Skin epidermis (tissue), 12 donors: Measurements from ENCODE around the gene UNCX.
"Not testable (repeated sequence)": the region's sequence is repeated elsewhere in the genome, so short reads cannot be mapped to it uniquely, and the experiment has no call there.

ENCODE experiments used
- H3K27ac ChIP-seq, 21 experiments: fragments of 200-600 bp; sonication (generic) in 11 of 21; one replicate each; pipeline ENCODE4 v1.5.0; 2020; ENCODE audit warnings: mild to moderate bottlenecking in 3 of 21, inconsistent platforms in 2 of 21, moderate library complexity in 2 of 21
- H3K4me3 ChIP-seq, 7 experiments: fragments of 200-600 bp; sonication (generic) in 2 of 7; one replicate each; pipeline ENCODE4 v1.5.0; 2020; ENCODE audit warnings: inconsistent platforms in 2 of 7, mild to moderate bottlenecking in 2 of 7, moderate library complexity in 1 of 7

UNCX gene

GRCh38 chr7:1212025-1212424 is 20.6 kb upstream of the UNCX start:
- not testable (repeated sequence) for H3K4me3 ChIP-seq, H3K27ac ChIP-seq

- Histone ChIP-seq H3K4me3 (no peak overlapping the region), H3K27ac (no peak overlapping the region)
These were observed 18.2 kb upstream of the UNCX start for GRCh38 chr7:1214516-1214915.

- Histone ChIP-seq H3K4me3 (no peak overlapping the region), H3K27ac (no peak overlapping the region)
These were observed 14.0 kb upstream of the UNCX start for GRCh38 chr7:1218541-1219165.

GRCh38 chr7:1219498-1219897 is 13.2 kb upstream of the UNCX start:
- Histone ChIP-seq H3K27ac (no peak overlapping the region), H3K4me3 (no peak overlapping the region)

- H3K4me3 ChIP-seq, result no peak overlapping the region
- H3K27ac ChIP-seq, result no peak overlapping the region
These were observed 12.5 kb upstream of the UNCX start for GRCh38 chr7:1220000-1220726.

GRCh38 chr7:1220977-1221745 is 11.5 kb upstream of the UNCX start:
- Histone ChIP-seq H3K27ac (no peak overlapping the region), H3K4me3 (no peak overlapping the region)

- Histone ChIP-seq H3K4me3 (no peak overlapping the region), H3K27ac (no peak overlapping the region)
These were observed 9.3 kb upstream of the UNCX start for GRCh38 chr7:1223196-1223981.

- Histone ChIP-seq H3K27ac (no peak overlapping the region), H3K4me3 (no peak overlapping the region)
These were observed 8.5 kb upstream of the UNCX start for GRCh38 chr7:1224086-1224716.

- no peak overlapping the region for H3K4me3 ChIP-seq
- no peak overlapping the region for H3K27ac ChIP-seq
These were observed 7.6 kb upstream of the UNCX start for GRCh38 chr7:1225030-1225429.

GRCh38 chr7:1225441-1226185 is 7.1 kb upstream of the UNCX start:
- no peak overlapping the region for H3K4me3 ChIP-seq
- no peak overlapping the region for H3K27ac ChIP-seq

GRCh38 chr7:1226186-1226901 is 6.3 kb upstream of the UNCX start:
- no peak overlapping the region for H3K27ac ChIP-seq
- no peak overlapping the region for H3K4me3 ChIP-seq

- Histone ChIP-seq H3K4me3 (no peak overlapping the region), H3K27ac (no peak overlapping the region)
These were observed 5.4 kb upstream of the UNCX start for GRCh38 chr7:1227071-1227804.

GRCh38 chr7:1227814-1228544 is 4.7 kb upstream of the UNCX start:
- Histone ChIP-seq H3K4me3 (no peak overlapping the region), H3K27ac (no peak overlapping the region)

GRCh38 chr7:1228545-1229201 is 4.0 kb upstream of the UNCX start:
- no peak overlapping the region for H3K27ac ChIP-seq
- H3K4me3 ChIP-seq, result no peak overlapping the region

GRCh38 chr7:1229202-1229947 is 3.3 kb upstream of the UNCX start:
- no peak overlapping the region for H3K4me3 ChIP-seq
- no peak overlapping the region for H3K27ac ChIP-seq

GRCh38 chr7:1229956-1230355 is 2.7 kb upstream of the UNCX start:
- no peak overlapping the region for H3K4me3 ChIP-seq
- H3K27ac ChIP-seq, result no peak overlapping the region
